Measurements from ENCODE around the gene PPT1.
"Not testable (repeated sequence)": the region's sequence is repeated elsewhere in the genome, so short reads cannot be mapped to it uniquely, and the experiment has no call there.

PPT1 gene

DNA sequence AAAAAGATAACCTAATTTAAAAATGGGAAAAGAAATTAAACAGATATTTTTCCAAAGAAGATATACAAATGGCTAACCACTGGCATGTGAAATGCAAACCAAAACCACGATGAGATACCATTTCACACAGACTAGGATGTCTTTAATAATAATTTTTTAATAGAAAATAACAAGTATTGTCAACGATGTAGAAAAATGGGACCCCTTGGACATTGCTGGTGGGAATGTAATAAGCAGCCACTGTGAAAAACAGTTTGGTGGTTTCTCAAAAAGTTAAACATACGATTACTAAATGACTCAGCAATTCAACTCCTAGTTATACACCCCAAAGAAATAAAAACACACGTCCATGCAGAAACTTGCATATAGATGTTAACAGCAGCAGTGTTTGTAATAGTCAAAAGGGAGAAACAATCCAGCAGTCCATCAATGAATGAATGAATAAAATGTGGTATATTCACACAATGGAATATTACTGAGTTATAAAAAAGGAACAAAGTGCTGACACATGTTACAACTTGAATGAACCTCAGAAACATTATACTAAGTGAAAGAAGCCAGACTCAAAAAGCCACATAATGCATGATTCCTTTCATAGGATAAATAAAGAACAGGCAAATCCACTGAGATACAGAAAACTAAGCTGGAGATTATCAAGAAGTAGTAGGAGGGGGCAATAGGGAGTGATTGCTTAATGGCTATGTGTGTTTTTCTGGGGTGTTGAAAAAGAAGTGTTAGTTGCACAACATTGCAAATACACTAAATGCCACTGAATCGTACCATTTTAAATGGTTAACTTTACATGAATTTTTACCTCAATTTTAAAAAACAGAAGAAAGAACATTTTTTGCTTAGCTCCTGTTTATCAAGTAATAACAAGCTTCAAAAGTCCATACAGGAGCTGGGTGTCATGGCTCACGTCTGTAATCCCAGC is 4.1 kb downstream of the PPT1 start:
- no peak for DNase-seq (ENCODE audit: low read depth)

DNA sequence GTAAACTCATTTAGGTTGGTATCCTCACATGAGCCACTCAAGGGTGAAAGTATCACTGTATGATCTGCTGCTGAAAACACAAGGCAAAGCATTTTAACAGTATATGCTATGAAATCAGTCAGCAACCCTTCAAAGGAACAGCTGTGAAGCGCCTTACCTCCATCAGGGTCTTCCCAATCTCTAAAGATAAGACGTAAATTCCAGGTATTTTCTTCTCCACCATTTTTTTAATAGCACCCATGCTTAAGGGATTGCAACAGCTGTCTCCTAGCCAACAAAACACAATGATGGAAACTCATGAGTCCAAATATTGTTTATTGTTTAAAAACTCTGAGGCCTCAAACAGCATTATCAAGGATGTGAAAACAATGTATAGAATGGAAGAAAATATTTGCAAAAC is 4.8 kb downstream of the PPT1 start:
- no peak for DNase-seq (ENCODE audit: low read depth)

GRCh38 chr1:40090652-40091355 is 6.2 kb downstream of the PPT1 start:
- no peak for DNase-seq (ENCODE audit: low read depth)

DNA sequence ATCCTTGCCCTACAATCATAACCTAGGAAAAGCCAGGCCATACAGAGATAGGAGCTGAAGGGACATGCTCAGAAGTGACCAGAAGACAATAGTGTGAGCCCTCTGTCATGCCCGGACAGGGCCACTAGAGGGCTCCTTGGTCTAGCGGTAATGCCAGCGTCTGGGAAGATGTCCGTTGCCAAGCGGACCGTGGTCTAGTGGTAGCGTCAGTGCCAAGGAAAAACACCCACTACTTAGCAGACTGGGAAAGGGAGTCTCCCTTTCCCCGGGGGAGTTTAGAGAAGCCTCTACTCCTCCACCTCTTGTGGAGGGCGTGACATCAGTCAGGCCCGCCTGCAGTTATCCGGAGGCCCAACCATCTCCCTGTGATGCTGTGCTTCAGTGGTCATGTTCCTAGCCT is 12.3 kb downstream of the PPT1 start:
- not testable (repeated sequence) for DNase-seq (ENCODE audit: low read depth)

DNA sequence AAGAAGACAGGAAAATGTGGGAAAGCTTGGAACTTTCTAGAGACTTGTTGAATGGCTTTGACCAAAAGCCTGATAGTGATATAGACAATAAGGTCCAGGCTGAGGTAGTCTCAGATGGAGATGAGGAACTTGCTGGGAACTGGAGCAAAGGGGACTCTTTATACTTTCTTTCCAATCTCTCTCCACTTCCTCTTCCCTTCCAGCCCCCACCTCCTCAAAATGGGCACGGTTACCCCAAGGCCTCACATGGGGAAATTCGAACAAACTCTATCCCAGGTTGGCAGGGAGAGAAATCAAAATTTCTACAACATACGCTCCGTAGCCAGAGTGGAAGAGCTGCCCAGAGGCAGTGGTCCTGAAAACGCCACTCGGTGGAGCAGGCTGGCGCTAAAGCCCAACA is 15.2 kb downstream of the PPT1 start:
- DNase-seq (ENCODE audit: low read depth): no peak

DNA sequence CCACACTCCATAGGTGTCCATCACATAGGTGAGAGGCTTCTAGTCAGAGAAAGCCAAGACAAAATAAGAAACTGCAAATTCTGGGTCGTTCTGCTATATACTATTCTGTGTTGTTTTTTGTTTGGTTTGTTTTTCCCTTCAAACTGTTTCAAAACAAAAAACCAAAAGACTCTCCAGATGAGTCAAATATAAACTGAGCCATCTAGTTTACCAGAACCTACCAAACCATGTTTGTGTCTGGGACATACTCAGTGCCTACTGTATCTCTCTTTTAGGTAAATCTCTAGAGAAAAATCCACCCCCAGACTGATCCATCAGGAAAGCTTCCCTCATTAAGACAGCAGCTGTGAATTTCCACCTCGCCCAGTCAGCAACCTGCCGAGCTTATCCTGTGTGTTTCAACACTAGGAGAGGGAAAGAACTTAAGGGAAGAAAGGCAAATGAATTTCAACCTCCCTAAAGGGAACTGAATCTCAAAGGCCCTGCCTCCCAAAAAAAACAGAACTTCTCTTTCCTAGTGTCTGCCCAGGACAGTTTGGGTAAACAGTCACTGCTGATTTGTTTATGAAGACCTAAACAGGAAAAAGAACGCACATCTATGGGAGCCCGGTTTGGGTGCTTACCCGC is 17.2 kb downstream of the PPT1 start:
- no peak for DNase-seq (ENCODE audit: low read depth)

DNA sequence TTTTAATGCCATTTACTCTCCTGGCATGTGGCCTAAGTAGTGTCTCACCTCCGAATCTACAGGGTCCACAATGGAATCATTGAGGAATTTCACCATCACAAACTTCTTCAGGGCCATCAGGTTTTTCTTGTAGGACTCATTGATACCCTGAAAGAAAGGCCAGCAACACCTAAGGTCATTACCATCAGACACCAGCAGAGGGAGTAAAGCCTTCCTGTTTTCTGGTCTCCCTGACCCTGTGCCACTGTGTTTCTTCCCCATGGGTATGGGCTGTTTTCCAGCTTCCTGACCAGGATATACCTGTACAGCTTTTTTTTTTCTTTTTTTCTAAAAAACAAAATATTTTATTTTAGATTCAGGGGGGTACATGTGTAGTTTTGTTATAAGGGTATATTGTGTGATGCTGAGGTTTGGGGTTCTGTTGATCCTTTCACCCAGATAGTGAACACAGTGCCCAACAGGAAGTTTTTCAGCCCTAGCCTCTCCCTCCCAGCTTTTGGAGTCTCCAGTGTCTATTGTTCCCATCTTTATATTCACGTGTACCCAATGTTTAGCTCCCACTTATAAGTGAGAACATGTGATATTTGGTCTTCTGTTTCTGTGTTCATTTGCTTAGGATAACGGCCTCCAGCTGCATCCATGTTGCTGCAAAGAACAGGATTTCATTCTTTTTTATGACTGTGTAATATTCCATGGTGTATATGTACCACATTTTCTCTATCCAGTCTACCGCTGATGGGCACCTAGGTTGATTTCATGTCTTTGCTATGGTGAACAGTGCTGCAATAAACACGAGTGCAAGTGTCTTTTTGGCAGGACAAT is 18.3 kb downstream of the PPT1 start:
- DNase-seq (ENCODE audit: low read depth): no peak

DNA sequence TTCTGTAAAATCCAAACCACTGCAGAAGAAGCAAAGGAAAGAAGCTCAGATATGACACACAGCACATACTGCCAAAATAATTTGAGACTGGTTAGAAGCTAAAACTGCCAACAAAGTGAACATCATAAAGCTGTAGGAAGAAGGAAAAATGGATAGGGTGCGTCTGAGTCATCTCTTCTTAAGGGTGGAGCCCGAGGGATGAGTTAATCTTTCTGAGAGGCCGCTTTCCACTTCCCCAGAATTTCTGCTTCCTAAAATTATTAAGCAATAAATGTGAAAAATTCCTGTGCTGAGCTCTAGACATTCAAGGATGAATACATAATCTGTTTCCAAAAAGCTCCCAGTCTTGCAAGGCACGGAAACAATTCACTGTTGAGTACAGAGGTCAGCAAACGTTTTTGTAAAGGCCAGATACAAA is 20.1 kb downstream of the PPT1 start:
- no peak for DNase-seq (ENCODE audit: low read depth)

- no peak for DNase-seq (ENCODE audit: low read depth)
These were observed 21.8 kb downstream of the PPT1 start for GRCh38 chr1:40075266-40075665.

GRCh38 chr1:40073062-40073461 is 24.0 kb downstream of the PPT1 start:
- no peak for DNase-seq (ENCODE audit: low read depth)

DNA sequence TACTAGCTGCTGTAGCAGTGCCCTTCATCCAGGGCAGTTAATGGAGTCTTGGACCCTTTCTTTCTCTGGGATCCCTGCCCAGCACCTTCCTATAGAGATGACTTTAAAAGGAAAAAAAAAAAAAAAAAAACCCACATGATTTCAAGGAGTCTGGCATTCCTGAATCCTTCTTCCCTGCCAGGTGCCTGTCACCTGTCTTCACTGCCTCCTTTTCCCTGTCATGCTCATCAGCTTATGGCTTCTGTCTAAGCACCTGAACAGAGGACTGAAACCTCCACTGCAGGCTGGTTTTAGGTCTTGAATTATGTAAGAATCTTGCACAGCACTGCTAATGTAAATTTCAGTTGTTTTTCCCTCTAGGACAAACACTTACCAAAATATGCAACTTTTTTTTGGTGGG is 24.9 kb downstream of the PPT1 start:
- no peak for DNase-seq (ENCODE audit: low read depth)

DNA sequence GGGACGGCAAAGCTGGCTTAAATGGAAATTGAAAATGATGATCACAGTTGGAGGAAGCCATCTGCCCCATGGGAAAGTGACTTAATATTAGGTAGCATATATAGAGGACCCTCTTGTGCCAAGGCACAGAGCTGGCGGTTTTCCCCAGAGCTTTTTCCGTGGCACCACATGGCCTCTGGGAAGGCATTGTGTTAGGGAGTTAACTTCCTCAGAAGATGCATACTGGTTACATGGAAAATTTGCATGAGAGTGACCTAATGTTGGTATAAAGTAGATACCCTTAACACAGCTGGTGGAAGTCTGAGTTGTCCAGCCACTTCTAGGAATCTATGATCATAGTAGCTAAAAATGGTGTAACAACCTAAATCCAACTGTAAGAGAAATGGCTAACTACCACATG is 29.2 kb downstream of the PPT1 start:
- no peak for DNase-seq (ENCODE audit: low read depth)

- DNase-seq (ENCODE audit: low read depth): no peak
These were observed 30.0 kb downstream of the PPT1 start for GRCh38 chr1:40067023-40067422.

- no peak for DNase-seq (ENCODE audit: low read depth)
These were observed 32.1 kb downstream of the PPT1 start for GRCh38 chr1:40064797-40065499.

GRCh38 chr1:40059960-40060750 is 36.9 kb downstream of the PPT1 start:
- no peak for DNase-seq (ENCODE audit: low read depth)

DNA sequence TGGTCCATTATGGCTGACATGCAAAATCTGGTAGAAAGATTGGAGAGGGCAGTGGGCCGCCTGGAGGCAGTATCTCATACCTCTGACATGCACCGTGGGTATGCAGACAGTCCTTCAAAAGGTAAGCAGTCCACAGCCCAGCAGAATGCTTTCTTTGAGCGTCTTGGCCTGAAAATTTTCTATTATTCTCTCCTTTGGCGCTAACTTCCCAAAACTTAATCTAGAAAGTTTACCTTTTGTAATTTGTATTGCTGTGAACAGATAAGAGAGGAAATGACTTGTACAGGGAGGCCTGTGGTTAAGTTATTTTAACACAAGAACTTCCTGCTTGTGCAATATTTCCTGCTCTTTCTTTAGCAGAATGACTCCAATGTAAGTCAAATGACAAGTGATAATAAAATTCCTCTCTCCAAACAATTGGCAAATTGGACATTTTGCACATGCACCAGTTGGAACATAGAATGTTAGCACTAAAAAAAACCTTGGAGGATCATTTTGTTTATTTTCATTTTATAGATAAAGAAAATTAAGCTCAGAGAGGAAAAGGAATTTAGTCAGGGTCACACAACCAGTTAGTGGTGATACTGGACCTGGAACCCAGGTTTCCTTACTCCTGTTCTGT is 37.6 kb downstream of the PPT1 start:
- no peak for DNase-seq (ENCODE audit: low read depth)

- no peak for DNase-seq (ENCODE audit: low read depth)
These were observed 38.4 kb downstream of the PPT1 start for GRCh38 chr1:40058453-40059337.

- no peak for DNase-seq (ENCODE audit: low read depth)
These were observed 39.0 kb downstream of the PPT1 start for GRCh38 chr1:40058097-40058452.

Measured in activated T-helper 1 cell treated with Interleukin-2 at 50 U/mL for 16 hours (primary cell).